Uterus (tissue), 4 donors: Measurements from ENCODE around the gene XRCC6. TPM values are rescaled to one million over a fixed set of nuclear protein-coding genes. Genes with fewer than 3 reads are reported as not detected.
"Not testable (repeated sequence)": the region's sequence is repeated elsewhere in the genome, so short reads cannot be mapped to it uniquely, and the experiment has no call there.

ENCODE experiments used
- DNase-seq, 2 donors: peaks; one replicate each; pipeline ENCODE4 v3.0.0-alpha.2; 2019 to 2020
- H3K27ac ChIP-seq, 2 donors: fragments of 200-600 bp; sonication (generic); 1 replicate in 1 of 2; 2 replicates in 1 of 2; pipeline ENCODE4 v1.5.1; 2016 to 2018
- H3K27me3 ChIP-seq, 2 donors: fragments of 200-600 bp; sonication (generic); one replicate each; pipeline ENCODE4 v1.5.1; 2018 to 2019; ENCODE audit warnings: control low read depth in 1 of 2
- H3K36me3 ChIP-seq, 2 donors: fragments of 200-600 bp; sonication (generic); one replicate each; pipeline ENCODE4 v1.5.1; 2019; ENCODE audit warnings: control low read depth in 1 of 2
- H3K4me1 ChIP-seq, 2 donors: fragments of 200-600 bp; sonication (generic); one replicate each; pipeline ENCODE4 v1.5.1; 2018 to 2019; ENCODE audit warnings: control low read depth in 1 of 2
- H3K4me3 ChIP-seq, 2 donors: fragments of 200-600 bp; sonication (generic); 1 replicate in 1 of 2; 2 replicates in 1 of 2; pipeline ENCODE4 v1.5.1; 2018 to 2019; ENCODE audit warnings: mild to moderate bottlenecking in 1 of 2
- H3K9me3 ChIP-seq, 2 donors: fragments of 200-600 bp; sonication (generic); one replicate each; pipeline ENCODE4 v1.5.1; 2019; ENCODE audit warnings: control low read depth in 1 of 2
- CTCF ChIP-seq, 4 experiments: fragments of 200-600 bp in 2 of 4; fragments of 450-650 bp in 2 of 4; sonication (generic) in 2 of 4; IDR thresholded peaks; one replicate each; pipeline ENCODE4 v1.5.1; 2016 to 2019; ENCODE audit warnings: antibody characterized with exemption in 4 of 4, mild to moderate bottlenecking in 2 of 4, moderate library complexity in 1 of 4
- POLR2A ChIP-seq, 2 donors: fragments of 450-650 bp; IDR thresholded peaks; one replicate each; pipeline ENCODE4 v1.6.1; 2016; ENCODE audit warnings: antibody characterized with exemption in 2 of 2, mild to moderate bottlenecking in 1 of 2, moderate library complexity in 1 of 2
- intact Hi-C: fragments of 100-400 bp; cut with DNase I; formaldehyde crosslinking; loops from one replicate; pipeline ENCODE4 v1.15.1; 2023; ENCODE audit warnings: low total_unique reads
- total RNA-seq, 4 donors: library from RNA; depleted of rRNA in 3 of 4; stranded (reverse); fragments of >200 nt in 3 of 4; gene quantifications; one replicate each; pipeline versions ENCODE4 v1.1.0 to v1.2.4, GENCODE V29; 2014 to 2023
- donor health status: DM: yes; HTN: yes; CAD: no.

Gene XRCC6
- total RNA-seq, 4 donors from 2014 or later: 89.1 to 303 (median 157) TPM

- Histone ChIP-seq H3K4me3 (peak overlapping the region; percentile 44 to 60), H3K9me3 (no peaks in the 10 kb centered on the region), H3K27ac (peak overlapping the region; percentile 83 to 93), H3K36me3 (no peaks in the 10 kb centered on the region), H3K27me3 (no peaks in the 10 kb centered on the region), H3K4me1 (no peaks in the 10 kb centered on the region)
- TF ChIP-seq POLR2A (IDR thresholded peaks at IDR 0.05) (no peak), CTCF (IDR thresholded peaks at IDR 0.05) (no peak)
- no peak for DNase-seq
- intact Hi-C loops: no loop called here
Observed at GRCh38 chr22:41681616-41682015, 60.5 kb downstream of the XRCC6 start.

- peak; percentile 85 to 86 for DNase-seq
- no peaks in the 10 kb centered on the region for H3K4me1 ChIP-seq
- peak overlapping the region; percentile 83 to 93 for H3K27ac ChIP-seq
- H3K4me3 ChIP-seq: peak overlapping the region; percentile 44 to 60
- no peaks in the 10 kb centered on the region for H3K36me3 ChIP-seq
- intact Hi-C loops: no loop called here
- TF ChIP-seq POLR2A (IDR thresholded peaks at IDR 0.05) (peak; percentile 82 to 83), CTCF (IDR thresholded peaks at IDR 0.05) (no peak)
- no peaks in the 10 kb centered on the region for H3K27me3 ChIP-seq
- no peaks in the 10 kb centered on the region for H3K9me3 ChIP-seq
Observed at GRCh38 chr22:41682033-41682807, 61.1 kb downstream of the XRCC6 start.

- Histone ChIP-seq H3K9me3 (no peaks in the 10 kb centered on the region), H3K27me3 (no peaks in the 10 kb centered on the region), H3K4me3 (peak overlapping the region in 1 of 2 donors; percentile 44), H3K4me1 (no peaks in the 10 kb centered on the region), H3K36me3 (no peaks in the 10 kb centered on the region), H3K27ac (peak overlapping the region; percentile 83 to 93)
- no peak for DNase-seq
- intact Hi-C loops: no loop called here
- TF ChIP-seq POLR2A (IDR thresholded peaks at IDR 0.05): no peak
- TF ChIP-seq CTCF (IDR thresholded peaks at IDR 0.05): no peak
Observed at GRCh38 chr22:41683052-41683451, 62.0 kb downstream of the XRCC6 start.

GRCh38 chr22:41683616-41684015, 62.5 kb downstream of the XRCC6 start:
- Histone ChIP-seq H3K27me3 (no peaks in the 10 kb centered on the region), H3K9me3 (no peaks in the 10 kb centered on the region), H3K4me3 (no peak overlapping the region), H3K4me1 (no peaks in the 10 kb centered on the region), H3K36me3 (no peaks in the 10 kb centered on the region), H3K27ac (no peak overlapping the region)
- no peak for DNase-seq
- no peak for TF ChIP-seq POLR2A (IDR thresholded peaks at IDR 0.05)
- no peak for TF ChIP-seq CTCF (IDR thresholded peaks at IDR 0.05)
- intact Hi-C loops: no loop called here

- Histone ChIP-seq H3K4me3 (no peak overlapping the region), H3K36me3 (no peaks in the 10 kb centered on the region), H3K27me3 (no peaks in the 10 kb centered on the region), H3K9me3 (no peaks in the 10 kb centered on the region), H3K4me1 (no peaks in the 10 kb centered on the region), H3K27ac (no peak overlapping the region)
- DNase-seq: no peak
- no peak for TF ChIP-seq CTCF (IDR thresholded peaks at IDR 0.05)
- TF ChIP-seq POLR2A (IDR thresholded peaks at IDR 0.05): no peak
- intact Hi-C loops: no loop called here
Observed at GRCh38 chr22:41684194-41684593, 63.1 kb downstream of the XRCC6 start.

- H3K4me3 ChIP-seq, DNase-seq, H3K4me1 ChIP-seq, H3K27ac ChIP-seq, H3K36me3 ChIP-seq, H3K9me3 ChIP-seq, H3K27me3 ChIP-seq, intact Hi-C loops: not testable (repeated sequence)
Observed at GRCh38 chr22:41686890-41687289, 65.8 kb downstream of the XRCC6 start.
